Osteoblast (primary cell): ENCODE results near the gene PODXL2. TPM values are rescaled to one million over a fixed set of nuclear protein-coding genes. Genes with fewer than 3 reads are reported as not detected.
A peak's percentile ranks its signal among the peaks of the same experiment; 100 is the strongest.

ENCODE experiments used
- DNase-seq: peaks from one replicate; pipeline ENCODE4 v3.0.0; 2011; ENCODE audit warnings: low spot score, mixed read lengths; ENCODE audit not compliant: insufficient read length; ENCODE audit errors: missing footprints
- H2AFZ ChIP-seq: 2 replicates; pipeline ENCODE4 v1.6.0; 2011; ENCODE audit warnings: mild to moderate bottlenecking, low read length
- H3K27ac ChIP-seq: 2 replicates; pipeline ENCODE4 v1.5.1; 2011; ENCODE audit warnings: mild to moderate bottlenecking, low read depth, low read length, moderate library complexity
- H3K27me3 ChIP-seq: 2 replicates; pipeline ENCODE4 v1.6.0; 2012; ENCODE audit warnings: mild to moderate bottlenecking, control low read depth, inconsistent platforms, low read length, moderate library complexity; ENCODE audit not compliant: insufficient read depth
- H3K36me3 ChIP-seq: 2 replicates; pipeline ENCODE4 v1.5.1; 2011; ENCODE audit warnings: mild to moderate bottlenecking, low read length, control low read depth, moderate library complexity; ENCODE audit not compliant: insufficient read depth
- H3K4me1 ChIP-seq: 2 replicates; pipeline ENCODE4 v1.5.1; 2011; ENCODE audit warnings: mild to moderate bottlenecking, low read length, control low read depth, moderate library complexity; ENCODE audit not compliant: insufficient read depth
- H3K4me2 ChIP-seq: 2 replicates; pipeline ENCODE4 v1.6.0; 2011; ENCODE audit warnings: mild to moderate bottlenecking, low read length; ENCODE audit not compliant: insufficient read depth
- H3K4me3 ChIP-seq: fragments of 200-600 bp; sonication (generic); 3 replicates; pipeline ENCODE4 v1.5.1; 2012; ENCODE audit warnings: mild to moderate bottlenecking, low read length, inconsistent platforms; ENCODE audit not compliant: insufficient read depth
- H3K79me2 ChIP-seq: 2 replicates; pipeline ENCODE4 v1.6.0; 2012; ENCODE audit warnings: mild to moderate bottlenecking, low read length, control low read depth, inconsistent platforms; ENCODE audit not compliant: insufficient read depth
- H3K9me3 ChIP-seq: 2 replicates; pipeline ENCODE4 v1.5.1; 2011; ENCODE audit warnings: low read depth, low read length, control low read depth
- H4K20me1 ChIP-seq: 2 replicates; pipeline ENCODE4 v1.6.0; 2012; ENCODE audit warnings: mild to moderate bottlenecking, low read length, control low read depth; ENCODE audit not compliant: insufficient read depth
- CTCF ChIP-seq: IDR thresholded peaks from 2 replicates; pipeline ENCODE4 v1.5.1; 2011; ENCODE audit warnings: mild to moderate bottlenecking, low read depth, low read length, moderate library complexity; ENCODE audit errors: extremely low read depth
- total RNA-seq: library from RNA; depleted of rRNA; stranded (reverse); fragments of >200 nt; gene quantifications from 2 replicates; pipeline ENCODE4 v1.2.3, GENCODE V29; 2012

The PODXL2 gene
- total RNA-seq, 1 donor: 0.36 TPM

- peak; percentile 83 for DNase-seq
- no peak overlapping the region for H3K4me3 ChIP-seq
- H4K20me1 ChIP-seq: no peaks in the 10 kb centered on the region
- no peak overlapping the region for H2AFZ ChIP-seq
- H3K4me1 ChIP-seq: peaks cover 5% of the 10 kb centered on the region
- no peaks in the 10 kb centered on the region for H3K9me3 ChIP-seq
- H3K36me3 ChIP-seq: no peaks in the 10 kb centered on the region
- no peak for TF ChIP-seq CTCF
- H3K27ac ChIP-seq: no peak overlapping the region
- H3K79me2 ChIP-seq: no peaks in the 10 kb centered on the region
- peaks cover 5% of the 10 kb centered on the region for H3K27me3 ChIP-seq
- no peak overlapping the region for H3K4me2 ChIP-seq
These were observed 26.7 kb downstream of the PODXL2 start for GRCh38 chr3:127655641-127656040.

GRCh38 chr3:127656906-127657305 is 27.9 kb downstream of the PODXL2 start:
- H4K20me1 ChIP-seq: no peaks in the 10 kb centered on the region
- no peaks in the 10 kb centered on the region for H3K79me2 ChIP-seq
- H3K27ac ChIP-seq: no peak overlapping the region
- H3K4me2 ChIP-seq: no peak overlapping the region
- no peak overlapping the region for H2AFZ ChIP-seq
- no peak for DNase-seq
- H3K36me3 ChIP-seq: no peaks in the 10 kb centered on the region
- H3K27me3 ChIP-seq: no peaks in the 10 kb centered on the region
- H3K9me3 ChIP-seq: no peaks in the 10 kb centered on the region
- no peak for TF ChIP-seq CTCF
- peaks cover 5% of the 10 kb centered on the region for H3K4me1 ChIP-seq
- H3K4me3 ChIP-seq: no peak overlapping the region

GRCh38 chr3:127658234-127658633 is 29.2 kb downstream of the PODXL2 start:
- Histone ChIP-seq H3K36me3 (no peaks in the 10 kb centered on the region), H4K20me1 (no peaks in the 10 kb centered on the region), H3K27ac (no peak overlapping the region), H3K79me2 (no peaks in the 10 kb centered on the region), H3K4me2 (no peak overlapping the region), H2AFZ (no peak overlapping the region), H3K4me3 (no peak overlapping the region), H3K4me1 (peaks cover 5% of the 10 kb centered on the region), H3K27me3 (no peaks in the 10 kb centered on the region), H3K9me3 (no peaks in the 10 kb centered on the region)
- DNase-seq: no peak
- no peak for TF ChIP-seq CTCF

- no peak for TF ChIP-seq CTCF
These were observed 31.8 kb downstream of the PODXL2 start for GRCh38 chr3:127660621-127661251.

More at GRCh38 chr3:127660621-127661251, 31.8 kb downstream of the PODXL2 start:
- Histone ChIP-seq H3K4me1 (peaks cover 2% of the 10 kb centered on the region), H4K20me1 (no peaks in the 10 kb centered on the region), H3K27ac (no peak overlapping the region), H3K36me3 (no peaks in the 10 kb centered on the region), H3K27me3 (no peaks in the 10 kb centered on the region), H2AFZ (no peak overlapping the region), H3K9me3 (no peaks in the 10 kb centered on the region), H3K79me2 (no peaks in the 10 kb centered on the region), H3K4me3 (no peak overlapping the region), H3K4me2 (no peak overlapping the region)
- DNase-seq: no peak
